Mucosa of gallbladder (tissue), 1 donor: ENCODE measurements around the gene FAIM2. TPM values are rescaled to one million over a fixed set of nuclear protein-coding genes. Genes with fewer than 3 reads are reported as not detected.
"Not testable (repeated sequence)": the region's sequence is repeated elsewhere in the genome, so short reads cannot be mapped to it uniquely, and the experiment has no call there.

ENCODE experiments used
- DNase-seq: peaks from one replicate; pipeline ENCODE4 v3.0.0-alpha.2; 2020; ENCODE audit warnings: low spot score
- total RNA-seq: library from RNA; stranded (reverse); gene quantifications from one replicate; pipeline ENCODE4 v1.2.1, GENCODE V29; 2021
- donor health status: DM: no; HTN: no; CAD: no.

Gene FAIM2
- total RNA-seq, 1 donor from 2014 or later = 13.0 TPM

- no peak for DNase-seq
Measured at GRCh38 chr12:49864798-49865090, 39.0 kb downstream of the FAIM2 start.

GRCh38 chr12:49863946-49864797 lies 39.5 kb downstream of the FAIM2 start:
- no peak for DNase-seq

- not testable (repeated sequence) for DNase-seq
Measured at GRCh38 chr12:49860921-49861320, 42.8 kb downstream of the FAIM2 start.

GRCh38 chr12:49855890-49856289 lies 47.8 kb downstream of the FAIM2 start:
- not testable (repeated sequence) for DNase-seq

GRCh38 chr12:49854976-49855375 lies 48.7 kb downstream of the FAIM2 start:
- no peak for DNase-seq

- no peak for DNase-seq
Measured at GRCh38 chr12:49853671-49854070, 50.0 kb downstream of the FAIM2 start.

GRCh38 chr12:49847161-49847560 lies 56.5 kb downstream of the FAIM2 start:
- no peak for DNase-seq

GRCh38 chr12:49846032-49846431 lies 57.7 kb downstream of the FAIM2 start:
- DNase-seq = no peak

GRCh38 chr12:49843876-49844437 lies 59.7 kb downstream of the FAIM2 start:
- no peak for DNase-seq

GRCh38 chr12:49843411-49843810 lies 60.3 kb downstream of the FAIM2 start:
- DNase-seq = no peak

GRCh38 chr12:49842519-49843352 lies 61.0 kb downstream of the FAIM2 start, which contains the start of gene BCDIN3D:
Gene BCDIN3D, minus strand, starts transcription at chr12:49843106. Its CDS starts 19 bp downstream, at chr12:49843087.
- DNase-seq = peak; percentile 93

GRCh38 chr12:49838973-49839633 lies 64.6 kb downstream of the FAIM2 start:
- DNase-seq = no peak

- DNase-seq = no peak
Measured at GRCh38 chr12:49832836-49833421, 70.8 kb downstream of the FAIM2 start.

GRCh38 chr12:49831717-49832116 lies 72.0 kb downstream of the FAIM2 start:
- DNase-seq = no peak

- DNase-seq = peak; percentile 95
Measured at GRCh38 chr12:49828133-49829091, 75.3 kb downstream of the FAIM2 start, which contains the start of gene NCKAP5L. Gene NCKAP5L, minus strand, starts transcription at chr12:49828413. Its CDS starts 24,369 bp downstream, at chr12:49804044.

- peak; percentile 46 for DNase-seq
Measured at GRCh38 chr12:49827401-49828099, 76.2 kb downstream of the FAIM2 start.

GRCh38 chr12:49827051-49827400 lies 76.7 kb downstream of the FAIM2 start:
- no peak for DNase-seq

GRCh38 chr12:49825971-49826421 lies 77.7 kb downstream of the FAIM2 start:
- DNase-seq = no peak

GRCh38 chr12:49825360-49825970 lies 78.2 kb downstream of the FAIM2 start:
- no peak for DNase-seq
